Gastrocnemius medialis (tissue), 4 donors: Measurements from ENCODE around the gene HES1. TPM values are rescaled to one million over a fixed set of nuclear protein-coding genes. Genes with fewer than 3 reads are reported as not detected.

Experiments
- ATAC-seq, 2 donors: fragments of 150-250 bp; one replicate each; pipeline ENCODE4 v1.9.1; 2016
- DNase-seq, 2 donors: peaks; one replicate each; pipeline ENCODE4 v3.0.0-alpha.2; 2019
- H3K27ac ChIP-seq, 4 donors: fragments of 200-600 bp; sonication (generic); 1 replicate in 1 of 4; 2 replicates in 3 of 4; pipeline ENCODE4 v1.5.1; 2016 to 2018; ENCODE audit warnings: mild to moderate bottlenecking in 2 of 4, moderate library complexity in 1 of 4
- H3K27me3 ChIP-seq, 3 donors: fragments of 200-600 bp; sonication (generic) in 2 of 3; 1 replicate in 1 of 3; 2 replicates in 2 of 3; pipeline versions ENCODE4 v1.5.1 to v1.6.0; 2016 to 2019; ENCODE audit warnings: mild to moderate bottlenecking in 1 of 3, moderate library complexity in 1 of 3
- H3K36me3 ChIP-seq, 2 donors: fragments of 200-600 bp; sonication (generic) in 1 of 2; one replicate each; pipeline ENCODE4 v1.5.1; 2017 to 2018
- H3K4me1 ChIP-seq, 2 donors: fragments of 200-600 bp; sonication (generic) in 1 of 2; one replicate each; pipeline ENCODE4 v1.5.1; 2016 to 2017; ENCODE audit warnings: mild to moderate bottlenecking in 2 of 2
- H3K4me3 ChIP-seq, 4 donors: fragments of 200-600 bp; sonication (generic) in 3 of 4; 1 replicate in 1 of 4; 2 replicates in 3 of 4; pipeline ENCODE4 v1.5.1; 2016 to 2019; ENCODE audit warnings: mild to moderate bottlenecking in 2 of 4
- H3K9me3 ChIP-seq, 3 donors: fragments of 200-600 bp; sonication (generic) in 2 of 3; 1 replicate in 1 of 3; 2 replicates in 2 of 3; pipeline ENCODE4 v1.5.1; 2016 to 2019
- CTCF ChIP-seq, 5 experiments: fragments of 450-650 bp in 3 of 5; fragments of 200-600 bp in 2 of 5; sonication (generic) in 2 of 5; IDR thresholded peaks in 4 of 5; conservative IDR thresholded peaks in 1 of 5; 1 replicate in 4 of 5; 2 replicates in 1 of 5; pipeline ENCODE4 v1.5.1; 2016 to 2019; ENCODE audit warnings: antibody characterized with exemption in 5 of 5, mild to moderate bottlenecking in 3 of 5, moderate library complexity in 3 of 5
- POLR2A ChIP-seq, 2 donors: fragments of 450-650 bp; IDR thresholded peaks; one replicate each; pipeline ENCODE4 v1.6.1; 2017; ENCODE audit warnings: antibody characterized with exemption in 2 of 2, mild to moderate bottlenecking in 2 of 2, moderate library complexity in 2 of 2
- in situ Hi-C, 4 donors: fragments of 200-750 bp; cut with MboI; loops; one replicate each; pipeline versions ENCODE4 v1.15.0 to v1.8.0; 2017; ENCODE audit warnings: low sequenced_read_pairs in 4 of 4
- intact Hi-C: fragments of 100-400 bp; cut with DNase I; formaldehyde crosslinking; loops from one replicate; pipeline ENCODE4 v1.15.1; 2023; ENCODE audit warnings: low total_unique reads
- total RNA-seq, 4 donors: library from RNA; depleted of rRNA; stranded (reverse); fragments of >200 nt; gene quantifications; one replicate each; pipeline versions ENCODE4 v1.1.0 to v1.2.3, GENCODE V29; 2016

HES1 gene
- total RNA-seq, 4 donors from 2014 or later = 9.7 to 38.3 (median 27.8) TPM

DNA sequence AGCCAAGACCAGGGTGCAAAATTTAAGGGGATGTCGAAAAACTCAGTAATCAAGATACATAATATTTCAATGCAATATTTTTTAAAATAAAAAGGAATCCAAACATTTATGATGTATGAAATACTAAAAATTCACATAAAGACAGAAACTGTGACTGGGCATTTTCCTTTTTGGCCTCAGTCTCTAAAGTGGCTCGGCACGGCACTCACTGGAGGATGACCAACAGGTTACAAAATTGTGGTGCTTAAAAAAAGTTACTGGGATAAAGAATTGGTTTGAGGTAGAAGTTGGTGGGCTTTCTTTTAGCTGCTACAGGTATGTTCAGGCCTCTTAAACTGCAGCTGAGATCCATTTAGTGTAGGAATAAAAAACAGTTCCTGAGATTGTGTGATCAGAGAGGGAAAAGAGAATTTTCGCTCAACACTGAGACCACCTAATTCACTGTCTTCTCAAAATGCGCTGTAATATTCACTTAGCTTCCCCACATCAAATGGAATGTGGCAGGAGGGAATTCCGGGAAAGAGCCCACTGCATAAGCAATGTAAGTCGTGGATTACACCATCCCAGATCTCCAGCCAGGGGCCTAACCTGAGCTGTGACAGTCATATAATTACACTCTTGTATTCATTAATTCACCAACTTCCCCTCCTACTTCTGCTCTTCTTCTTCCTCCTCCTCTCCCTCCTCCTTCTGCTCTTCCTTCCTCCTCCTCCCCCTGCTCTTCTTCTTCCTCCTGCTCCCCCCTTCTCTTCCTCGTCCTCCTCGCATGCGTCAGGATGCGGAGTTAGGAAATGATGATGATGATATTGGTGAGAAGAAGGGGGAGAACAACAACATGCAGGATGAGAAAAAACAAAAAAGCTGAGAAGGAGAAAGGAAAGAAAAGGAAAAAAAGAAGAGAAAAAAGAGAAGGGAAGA is 45.9 kb downstream of the HES1 start:
- TF ChIP-seq POLR2A (IDR thresholded peaks at IDR 0.05) (no peak), CTCF (IDR thresholded peaks at IDR 0.05 in 4 of 5, conservative IDR thresholded peaks at IDR 0.05 in 1 of 5) (no peak)
- intact Hi-C loops = no loop called here
- peaks cover 0 to 4% (median 0%) of the 10 kb centered on the region in 3 donors for H3K27me3 ChIP-seq
- no peak overlapping the region for H3K27ac ChIP-seq
- in situ Hi-C loops = no loop called here
- peaks cover 7 to 14% of the 10 kb centered on the region in 2 donors for H3K4me1 ChIP-seq
- ATAC-seq = no peak
- H3K36me3 ChIP-seq = no peaks in the 10 kb centered on the region
- H3K9me3 ChIP-seq = no peaks in the 10 kb centered on the region
- DNase-seq = no peak
- H3K4me3 ChIP-seq = no peak overlapping the region

DNA sequence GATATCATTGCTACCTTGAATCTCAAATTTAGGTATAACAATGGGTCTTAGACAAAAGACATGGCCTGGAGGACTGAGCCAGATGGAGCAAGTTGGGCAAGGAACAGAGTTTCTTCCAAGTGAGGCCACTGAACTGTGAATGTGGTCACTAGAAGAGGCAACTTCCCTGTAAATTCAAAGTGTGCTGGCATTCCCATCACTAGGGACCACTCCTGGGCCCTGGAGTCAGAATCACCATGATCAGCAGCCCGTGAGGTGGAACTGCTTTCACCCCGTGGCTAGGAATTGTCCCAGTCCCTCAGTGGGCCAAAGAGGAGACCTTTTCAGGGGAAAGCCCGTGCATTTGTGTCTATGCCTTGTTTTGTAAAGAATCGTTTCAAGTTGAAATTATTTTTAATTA is 47.3 kb downstream of the HES1 start:
- Histone ChIP-seq H3K27ac (no peak overlapping the region), H3K4me1 (peaks cover 7 to 10% of the 10 kb centered on the region in 2 donors), H3K36me3 (no peaks in the 10 kb centered on the region), H3K27me3 (no peaks in the 10 kb centered on the region), H3K9me3 (no peaks in the 10 kb centered on the region), H3K4me3 (no peak overlapping the region)
- in situ Hi-C loops = no loop called here
- TF ChIP-seq POLR2A (IDR thresholded peaks at IDR 0.05) = no peak
- no peak for ATAC-seq
- DNase-seq = no peak
- intact Hi-C loops = no loop called here

DNA sequence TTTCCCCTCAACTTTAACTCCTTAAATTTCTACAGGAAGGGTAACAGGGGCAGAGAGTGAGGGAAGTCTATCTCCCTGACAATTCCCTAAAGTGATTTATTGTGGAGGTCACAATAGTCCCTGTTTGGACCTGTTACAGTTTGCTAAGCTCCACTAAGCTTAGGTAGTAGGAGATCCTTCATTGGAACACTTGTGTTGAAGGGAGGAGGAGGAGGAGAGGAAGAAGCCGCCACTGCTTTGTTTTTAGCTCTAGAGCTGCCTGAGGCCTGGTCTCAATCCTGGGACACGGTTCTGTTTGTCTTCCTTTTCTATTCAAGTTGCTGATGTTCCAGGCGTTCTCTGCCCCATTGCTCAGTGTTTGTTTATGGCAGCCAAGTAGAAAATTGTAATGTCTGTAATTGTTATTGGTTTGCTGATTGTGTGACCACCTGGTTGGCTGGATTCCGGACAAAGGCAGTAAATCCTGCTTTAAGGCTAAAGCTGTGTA is 48.4 kb downstream of the HES1 start:
- intact Hi-C loops = no loop called here
- in situ Hi-C loops = no loop called here

DNA sequence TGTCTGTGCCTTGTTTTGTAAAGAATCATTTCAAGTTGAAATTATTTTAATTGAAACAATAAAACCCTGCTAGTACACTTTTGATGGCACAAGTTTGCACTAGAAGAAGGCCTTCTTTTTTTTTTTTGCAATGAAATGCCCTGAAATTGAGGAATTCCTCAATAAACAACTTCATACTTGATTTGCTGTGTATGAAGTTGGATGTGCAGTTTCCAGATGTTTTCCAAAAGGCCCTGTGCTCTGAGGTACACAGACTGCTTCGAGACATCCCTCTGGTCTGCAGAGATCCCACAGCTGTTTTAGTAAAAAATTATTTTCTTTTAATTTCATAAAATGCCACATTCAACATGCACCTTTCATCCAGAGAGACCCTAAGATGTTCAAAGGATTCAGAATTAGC is 48.9 kb downstream of the HES1 start:
- TF ChIP-seq POLR2A (IDR thresholded peaks at IDR 0.05) = no peak
- TF ChIP-seq CTCF (IDR thresholded peaks at IDR 0.05 in 4 of 5, conservative IDR thresholded peaks at IDR 0.05 in 1 of 5) = no peak
- in situ Hi-C loops = no loop called here
- H3K27ac ChIP-seq = no peak overlapping the region
- H3K27me3 ChIP-seq = no peaks in the 10 kb centered on the region
- intact Hi-C loops = no loop called here
- H3K36me3 ChIP-seq = no peaks in the 10 kb centered on the region
- no peaks in the 10 kb centered on the region for H3K9me3 ChIP-seq
- no peak overlapping the region for H3K4me3 ChIP-seq
- DNase-seq (no peak), ATAC-seq (no peak)
- peaks cover 7 to 10% of the 10 kb centered on the region in 2 donors for H3K4me1 ChIP-seq

More for the DNA sequence above, 48.4 kb downstream of the HES1 start:
- ATAC-seq = no peak
- Histone ChIP-seq H3K4me3 (no peak overlapping the region), H3K4me1 (peaks cover 7 to 10% of the 10 kb centered on the region in 2 donors), H3K36me3 (no peaks in the 10 kb centered on the region), H3K27me3 (no peaks in the 10 kb centered on the region), H3K27ac (no peak overlapping the region), H3K9me3 (no peaks in the 10 kb centered on the region)
- TF ChIP-seq POLR2A (IDR thresholded peaks at IDR 0.05) (no peak), CTCF (IDR thresholded peaks at IDR 0.05 in 4 of 5, conservative IDR thresholded peaks at IDR 0.05 in 1 of 5) (no peak)
- no peak for DNase-seq

- Histone ChIP-seq H3K9me3 (no peaks in the 10 kb centered on the region), H3K27me3 (no peaks in the 10 kb centered on the region), H3K36me3 (no peaks in the 10 kb centered on the region), H3K4me3 (no peak overlapping the region), H3K4me1 (peaks cover 7 to 10% of the 10 kb centered on the region in 2 donors), H3K27ac (no peak overlapping the region)
- DNase-seq (no peak), ATAC-seq (no peak)
- in situ Hi-C loops = no loop called here
- intact Hi-C loops = no loop called here
- TF ChIP-seq POLR2A (IDR thresholded peaks at IDR 0.05) (no peak), CTCF (IDR thresholded peaks at IDR 0.05 in 4 of 5, conservative IDR thresholded peaks at IDR 0.05 in 1 of 5) (no peak)
These were observed 49.3 kb downstream of the HES1 start for GRCh38 chr3:194185221-194185620.
